Stimulated activated CD8-positive, alpha-beta memory T cell treated with anti-CD3 and anti-CD28 coated beads, Interleukin-12 subunit alpha, Interleukin-12 subunit beta, amount 100 ng/mL, for 24 hours (primary cell): ENCODE results near the gene CDCA5.

Experiments used
- DNase-seq: peaks from one replicate; pipeline ENCODE4 v3.0.0-alpha.2; 2020; ENCODE audit errors: extremely low read depth

The CDCA5 gene

DNA sequence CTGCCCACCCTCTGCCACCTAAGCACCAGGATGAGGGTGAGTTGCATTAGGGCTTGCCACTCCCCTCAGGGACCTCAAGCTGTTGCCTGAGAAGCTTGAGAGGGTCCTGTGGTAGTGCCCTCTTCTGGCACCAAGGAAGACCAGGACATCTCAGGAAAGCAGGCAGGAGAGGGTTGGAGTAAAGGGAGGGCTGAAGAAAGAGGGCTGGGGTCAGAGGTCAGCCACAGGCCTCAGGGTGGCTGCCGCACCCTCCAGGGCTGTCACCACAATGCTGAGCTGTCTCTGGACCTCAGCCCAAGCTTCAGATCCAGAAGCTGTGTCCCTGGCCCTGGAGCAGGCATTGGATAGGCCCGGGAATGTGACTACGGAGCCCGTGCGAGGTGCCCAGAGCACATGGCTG is 38.8 kb downstream of the CDCA5 start:
- no peak for DNase-seq

- DNase-seq: no peak
Observed at GRCh38 chr11:65043881-65044501, 39.8 kb downstream of the CDCA5 start.

DNA sequence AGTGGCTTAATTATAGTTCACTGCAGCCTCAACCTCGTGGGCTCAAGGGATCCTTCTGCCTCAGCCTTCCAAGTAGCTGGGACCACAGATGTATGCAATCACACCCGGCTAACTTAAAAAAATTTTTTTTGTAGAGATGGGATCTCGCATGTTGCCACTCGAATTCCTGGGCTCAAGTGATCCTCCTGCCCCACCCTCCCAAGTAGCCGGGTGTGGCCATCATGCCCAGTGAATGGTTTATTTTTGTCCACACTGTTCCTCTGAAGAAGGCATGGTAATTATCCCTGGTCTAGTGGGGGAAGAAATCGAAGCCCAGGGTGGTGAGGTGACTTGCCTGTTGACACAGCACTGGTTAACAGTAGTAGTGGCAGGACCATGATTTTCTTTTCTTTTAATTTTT is 40.9 kb downstream of the CDCA5 start:
- no peak for DNase-seq

GRCh38 chr11:65040847-65041622 is 42.8 kb downstream of the CDCA5 start, which contains the start of gene SAC3D1:
SAC3D1 (plus strand) TSS chr11:65041210; CDS start chr11:65041293, 83 bp downstream.
- DNase-seq: peak; percentile 73

DNA sequence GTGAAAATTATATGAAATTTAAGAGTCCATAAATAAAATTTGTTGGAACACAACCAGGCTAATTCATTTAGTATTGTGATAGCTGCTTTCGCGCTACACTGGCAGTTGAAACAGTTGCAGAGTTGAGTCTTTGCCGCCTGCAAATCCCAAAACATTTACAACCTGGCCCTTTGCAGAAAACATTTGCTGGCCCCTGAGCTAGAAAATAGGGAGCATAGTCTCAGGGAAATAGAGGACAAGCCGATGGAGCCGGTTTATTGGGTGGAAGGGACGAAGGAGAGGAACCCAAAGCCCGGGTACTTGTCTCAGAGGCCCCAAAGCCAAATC is 43.4 kb downstream of the CDCA5 start:
- no peak for DNase-seq

GRCh38 chr11:65036931-65037330 is 46.9 kb downstream of the CDCA5 start:
- no peak for DNase-seq

DNA sequence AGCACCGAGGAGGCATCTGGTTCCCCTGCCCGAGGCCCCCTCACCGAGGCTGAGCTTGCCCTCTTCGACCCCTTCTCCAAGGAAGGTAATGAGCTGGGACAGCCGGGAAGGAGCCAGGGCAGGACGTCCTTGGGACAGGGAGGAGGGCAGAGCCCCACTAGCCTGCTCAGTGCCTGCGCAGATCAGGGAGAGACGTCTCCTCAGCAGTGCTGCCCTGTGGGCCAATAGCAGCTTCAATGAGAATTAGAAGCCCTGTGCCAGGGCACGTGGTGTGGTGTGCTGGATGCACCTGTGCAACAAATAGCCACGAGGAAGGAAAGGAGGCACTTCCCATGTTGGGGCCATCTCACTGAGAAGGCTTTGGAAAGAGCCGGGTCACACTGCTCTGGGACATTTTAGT is 48.3 kb downstream of the CDCA5 start:
- no peak for DNase-seq

- no peak for DNase-seq
Observed at GRCh38 chr11:65034423-65034822, 49.4 kb downstream of the CDCA5 start.

GRCh38 chr11:65032216-65032615 is 51.6 kb downstream of the CDCA5 start:
- DNase-seq: no peak
